ENCODE measurements around the gene CCL26. TPM values are rescaled to one million over a fixed set of nuclear protein-coding genes. Genes with fewer than 3 reads are reported as not detected.

Gene CCL26
- total and polyA plus RNA-seq, 2 experiments from 2014 or later, result 3.0 to 18.4 TPM

DNA sequence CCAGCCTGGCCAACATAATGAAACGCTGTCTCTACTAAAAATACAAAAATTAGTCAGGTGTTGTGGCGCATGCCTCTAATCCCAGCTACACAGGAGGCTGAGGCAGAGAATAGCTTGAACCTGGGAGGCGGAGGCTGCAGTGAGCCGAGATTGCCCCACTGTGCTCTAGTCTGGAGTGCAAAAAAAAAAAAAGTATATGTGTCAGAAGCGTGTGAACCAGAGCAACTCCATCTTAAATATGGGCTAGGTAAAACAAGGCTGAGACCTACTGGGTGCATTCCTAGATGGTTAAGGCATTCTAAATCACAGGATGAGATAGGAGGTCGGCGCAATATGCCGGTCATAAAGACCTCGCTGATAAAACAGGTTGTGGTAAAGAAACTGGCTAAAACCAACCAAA lies 35.4 kb upstream of the CCL26 start (continued):
- TF ChIP-seq, protein P1, sequence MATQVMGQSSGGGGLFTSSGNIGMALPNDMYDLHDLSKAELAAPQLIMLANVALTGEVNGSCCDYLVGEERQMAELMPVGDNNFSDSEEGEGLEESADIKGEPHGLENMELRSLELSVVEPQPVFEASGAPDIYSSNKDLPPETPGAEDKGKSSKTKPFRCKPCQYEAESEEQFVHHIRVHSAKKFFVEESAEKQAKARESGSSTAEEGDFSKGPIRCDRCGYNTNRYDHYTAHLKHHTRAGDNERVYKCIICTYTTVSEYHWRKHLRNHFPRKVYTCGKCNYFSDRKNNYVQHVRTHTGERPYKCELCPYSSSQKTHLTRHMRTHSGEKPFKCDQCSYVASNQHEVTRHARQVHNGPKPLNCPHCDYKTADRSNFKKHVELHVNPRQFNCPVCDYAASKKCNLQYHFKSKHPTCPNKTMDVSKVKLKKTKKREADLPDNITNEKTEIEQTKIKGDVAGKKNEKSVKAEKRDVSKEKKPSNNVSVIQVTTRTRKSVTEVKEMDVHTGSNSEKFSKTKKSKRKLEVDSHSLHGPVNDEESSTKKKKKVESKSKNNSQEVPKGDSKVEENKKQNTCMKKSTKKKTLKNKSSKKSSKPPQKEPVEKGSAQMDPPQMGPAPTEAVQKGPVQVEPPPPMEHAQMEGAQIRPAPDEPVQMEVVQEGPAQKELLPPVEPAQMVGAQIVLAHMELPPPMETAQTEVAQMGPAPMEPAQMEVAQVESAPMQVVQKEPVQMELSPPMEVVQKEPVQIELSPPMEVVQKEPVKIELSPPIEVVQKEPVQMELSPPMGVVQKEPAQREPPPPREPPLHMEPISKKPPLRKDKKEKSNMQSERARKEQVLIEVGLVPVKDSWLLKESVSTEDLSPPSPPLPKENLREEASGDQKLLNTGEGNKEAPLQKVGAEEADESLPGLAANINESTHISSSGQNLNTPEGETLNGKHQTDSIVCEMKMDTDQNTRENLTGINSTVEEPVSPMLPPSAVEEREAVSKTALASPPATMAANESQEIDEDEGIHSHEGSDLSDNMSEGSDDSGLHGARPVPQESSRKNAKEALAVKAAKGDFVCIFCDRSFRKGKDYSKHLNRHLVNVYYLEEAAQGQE (IDR thresholded peaks at IDR 0.05; ENCODE audit: unreplicated experiment), result no peak
- TF ChIP-seq ZNF114 (CRISPR knock-in tag; IDR thresholded peaks at IDR 0.05), result no peak
- TF ChIP-seq, protein P2, sequence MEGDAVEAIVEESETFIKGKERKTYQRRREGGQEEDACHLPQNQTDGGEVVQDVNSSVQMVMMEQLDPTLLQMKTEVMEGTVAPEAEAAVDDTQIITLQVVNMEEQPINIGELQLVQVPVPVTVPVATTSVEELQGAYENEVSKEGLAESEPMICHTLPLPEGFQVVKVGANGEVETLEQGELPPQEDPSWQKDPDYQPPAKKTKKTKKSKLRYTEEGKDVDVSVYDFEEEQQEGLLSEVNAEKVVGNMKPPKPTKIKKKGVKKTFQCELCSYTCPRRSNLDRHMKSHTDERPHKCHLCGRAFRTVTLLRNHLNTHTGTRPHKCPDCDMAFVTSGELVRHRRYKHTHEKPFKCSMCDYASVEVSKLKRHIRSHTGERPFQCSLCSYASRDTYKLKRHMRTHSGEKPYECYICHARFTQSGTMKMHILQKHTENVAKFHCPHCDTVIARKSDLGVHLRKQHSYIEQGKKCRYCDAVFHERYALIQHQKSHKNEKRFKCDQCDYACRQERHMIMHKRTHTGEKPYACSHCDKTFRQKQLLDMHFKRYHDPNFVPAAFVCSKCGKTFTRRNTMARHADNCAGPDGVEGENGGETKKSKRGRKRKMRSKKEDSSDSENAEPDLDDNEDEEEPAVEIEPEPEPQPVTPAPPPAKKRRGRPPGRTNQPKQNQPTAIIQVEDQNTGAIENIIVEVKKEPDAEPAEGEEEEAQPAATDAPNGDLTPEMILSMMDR (conservative IDR thresholded peaks at IDR 0.05; ENCODE audit: low read depth in 2 of 2), result no peak
- no peak for TF ChIP-seq JUNB (IDR thresholded peaks at IDR 0.05; ENCODE audit: unreplicated experiment)
- TF ChIP-seq STAT1 (IDR thresholded peaks at IDR 0.05; ENCODE audit: unreplicated experiment), result no peak
- TF ChIP-seq CREB1 (CRISPR knock-in tag; IDR thresholded peaks at IDR 0.05; ENCODE audit: low read depth), result no peak
- no peak for TF ChIP-seq EZH2 (IDR thresholded peaks at IDR 0.05; ENCODE audit: low read depth, unreplicated experiment)
- no peak for TF ChIP-seq EZH2phosphoT487 (IDR thresholded peaks at IDR 0.05; ENCODE audit: unreplicated experiment)

DNA sequence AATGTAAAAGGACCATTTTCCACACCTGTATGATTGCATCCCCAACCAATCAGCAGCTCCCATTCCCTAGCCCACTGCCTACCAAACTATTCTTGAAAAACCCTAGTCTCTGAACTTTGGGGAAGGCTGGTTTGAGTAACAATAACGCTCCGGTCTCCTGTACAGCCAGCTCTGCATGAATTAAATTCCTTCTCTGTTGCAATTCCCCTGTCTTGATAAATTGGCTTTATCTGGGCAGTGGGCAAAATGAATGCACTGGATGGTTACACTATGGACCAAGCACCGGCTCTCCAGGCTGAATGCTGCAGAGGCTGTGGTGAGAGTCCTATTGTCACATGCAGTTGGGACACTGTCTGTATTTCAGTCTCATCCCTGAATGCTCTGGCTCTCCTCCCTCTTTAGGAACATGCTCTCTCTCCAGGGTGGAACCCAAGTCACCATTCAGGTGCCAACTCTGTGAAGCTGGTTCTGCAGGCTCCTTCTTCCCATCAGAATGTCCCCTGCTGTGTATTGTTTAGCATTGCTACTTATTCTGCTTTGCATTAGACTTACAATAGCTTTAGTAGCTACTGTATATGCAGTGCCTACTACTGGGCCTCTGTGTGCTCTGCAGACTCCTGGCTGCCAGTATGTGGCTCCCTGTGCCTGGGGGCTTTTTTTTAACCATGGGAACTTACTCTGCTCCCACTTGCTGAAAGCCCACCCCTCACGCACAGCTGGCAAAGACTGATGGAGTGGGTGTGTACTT lies 34.7 kb upstream of the CCL26 start:
- 0 out of 3 replicates have a peak, but pooled peaks cover 4% of the 10 kb centered on the region for H3K4me1 Mint-ChIP-seq
- no peak overlapping the region for H2AFZ ChIP-seq
- no peaks in the 10 kb centered on the region for H3K27me3 ChIP-seq (ENCODE audit: insufficient read depth)
- no peaks in the 10 kb centered on the region for H3K79me2 ChIP-seq (replicated peaks; ENCODE audit: insufficient read depth)
- no peak overlapping the region for H3K4me2 ChIP-seq
- ATAC-seq, result peak; percentile 88
- no peaks in the 10 kb centered on the region for H3K9me2 ChIP-seq (ENCODE audit: insufficient read depth)
- peaks cover 8% of the 10 kb centered on the region for H3K36me3 Mint-ChIP-seq (ENCODE audit: low read depth)
- H3K36me3 ChIP-seq (ENCODE audit: insufficient read depth), result no peaks in the 10 kb centered on the region
- no peak overlapping the region for H3K4me3 Mint-ChIP-seq
- no peak overlapping the region for H3K27ac ChIP-seq (ENCODE audit: low read depth)
- no peak overlapping the region for H3K4me3 ChIP-seq
- no peak overlapping the region for H3K27ac Mint-ChIP-seq
- peak; percentile 41 for DNase-seq (ENCODE audit: low spot score)
- no peaks in the 10 kb centered on the region for H3F3A ChIP-seq (replicated peaks; ENCODE audit: low read depth)
- H3K9me3 Mint-ChIP-seq, result peaks cover 19% of the 10 kb centered on the region
- no peaks in the 10 kb centered on the region for H3K4me1 ChIP-seq (ENCODE audit: insufficient read depth)
- no peaks in the 10 kb centered on the region for H4K20me1 ChIP-seq (replicated peaks; ENCODE audit: insufficient read depth)
- peaks cover 8% of the 10 kb centered on the region for H3K27me3 Mint-ChIP-seq (ENCODE audit: insufficient read depth, low read depth, poor library complexity)
- TF ChIP-seq CREB1 (CRISPR knock-in tag; IDR thresholded peaks at IDR 0.05; ENCODE audit: low read depth) (no peak), EZH2 (IDR thresholded peaks at IDR 0.05; ENCODE audit: low read depth, unreplicated experiment) (no peak), POLR2AphosphoS5 (IDR thresholded peaks at IDR 0.05; ENCODE audit: low read depth) (no peak), ZNF114 (CRISPR knock-in tag; IDR thresholded peaks at IDR 0.05) (no peak), ZNF331 (CRISPR knock-in tag; IDR thresholded peaks at IDR 0.05; ENCODE audit: low read depth) (no peak)
- TF ChIP-seq, protein P3, sequence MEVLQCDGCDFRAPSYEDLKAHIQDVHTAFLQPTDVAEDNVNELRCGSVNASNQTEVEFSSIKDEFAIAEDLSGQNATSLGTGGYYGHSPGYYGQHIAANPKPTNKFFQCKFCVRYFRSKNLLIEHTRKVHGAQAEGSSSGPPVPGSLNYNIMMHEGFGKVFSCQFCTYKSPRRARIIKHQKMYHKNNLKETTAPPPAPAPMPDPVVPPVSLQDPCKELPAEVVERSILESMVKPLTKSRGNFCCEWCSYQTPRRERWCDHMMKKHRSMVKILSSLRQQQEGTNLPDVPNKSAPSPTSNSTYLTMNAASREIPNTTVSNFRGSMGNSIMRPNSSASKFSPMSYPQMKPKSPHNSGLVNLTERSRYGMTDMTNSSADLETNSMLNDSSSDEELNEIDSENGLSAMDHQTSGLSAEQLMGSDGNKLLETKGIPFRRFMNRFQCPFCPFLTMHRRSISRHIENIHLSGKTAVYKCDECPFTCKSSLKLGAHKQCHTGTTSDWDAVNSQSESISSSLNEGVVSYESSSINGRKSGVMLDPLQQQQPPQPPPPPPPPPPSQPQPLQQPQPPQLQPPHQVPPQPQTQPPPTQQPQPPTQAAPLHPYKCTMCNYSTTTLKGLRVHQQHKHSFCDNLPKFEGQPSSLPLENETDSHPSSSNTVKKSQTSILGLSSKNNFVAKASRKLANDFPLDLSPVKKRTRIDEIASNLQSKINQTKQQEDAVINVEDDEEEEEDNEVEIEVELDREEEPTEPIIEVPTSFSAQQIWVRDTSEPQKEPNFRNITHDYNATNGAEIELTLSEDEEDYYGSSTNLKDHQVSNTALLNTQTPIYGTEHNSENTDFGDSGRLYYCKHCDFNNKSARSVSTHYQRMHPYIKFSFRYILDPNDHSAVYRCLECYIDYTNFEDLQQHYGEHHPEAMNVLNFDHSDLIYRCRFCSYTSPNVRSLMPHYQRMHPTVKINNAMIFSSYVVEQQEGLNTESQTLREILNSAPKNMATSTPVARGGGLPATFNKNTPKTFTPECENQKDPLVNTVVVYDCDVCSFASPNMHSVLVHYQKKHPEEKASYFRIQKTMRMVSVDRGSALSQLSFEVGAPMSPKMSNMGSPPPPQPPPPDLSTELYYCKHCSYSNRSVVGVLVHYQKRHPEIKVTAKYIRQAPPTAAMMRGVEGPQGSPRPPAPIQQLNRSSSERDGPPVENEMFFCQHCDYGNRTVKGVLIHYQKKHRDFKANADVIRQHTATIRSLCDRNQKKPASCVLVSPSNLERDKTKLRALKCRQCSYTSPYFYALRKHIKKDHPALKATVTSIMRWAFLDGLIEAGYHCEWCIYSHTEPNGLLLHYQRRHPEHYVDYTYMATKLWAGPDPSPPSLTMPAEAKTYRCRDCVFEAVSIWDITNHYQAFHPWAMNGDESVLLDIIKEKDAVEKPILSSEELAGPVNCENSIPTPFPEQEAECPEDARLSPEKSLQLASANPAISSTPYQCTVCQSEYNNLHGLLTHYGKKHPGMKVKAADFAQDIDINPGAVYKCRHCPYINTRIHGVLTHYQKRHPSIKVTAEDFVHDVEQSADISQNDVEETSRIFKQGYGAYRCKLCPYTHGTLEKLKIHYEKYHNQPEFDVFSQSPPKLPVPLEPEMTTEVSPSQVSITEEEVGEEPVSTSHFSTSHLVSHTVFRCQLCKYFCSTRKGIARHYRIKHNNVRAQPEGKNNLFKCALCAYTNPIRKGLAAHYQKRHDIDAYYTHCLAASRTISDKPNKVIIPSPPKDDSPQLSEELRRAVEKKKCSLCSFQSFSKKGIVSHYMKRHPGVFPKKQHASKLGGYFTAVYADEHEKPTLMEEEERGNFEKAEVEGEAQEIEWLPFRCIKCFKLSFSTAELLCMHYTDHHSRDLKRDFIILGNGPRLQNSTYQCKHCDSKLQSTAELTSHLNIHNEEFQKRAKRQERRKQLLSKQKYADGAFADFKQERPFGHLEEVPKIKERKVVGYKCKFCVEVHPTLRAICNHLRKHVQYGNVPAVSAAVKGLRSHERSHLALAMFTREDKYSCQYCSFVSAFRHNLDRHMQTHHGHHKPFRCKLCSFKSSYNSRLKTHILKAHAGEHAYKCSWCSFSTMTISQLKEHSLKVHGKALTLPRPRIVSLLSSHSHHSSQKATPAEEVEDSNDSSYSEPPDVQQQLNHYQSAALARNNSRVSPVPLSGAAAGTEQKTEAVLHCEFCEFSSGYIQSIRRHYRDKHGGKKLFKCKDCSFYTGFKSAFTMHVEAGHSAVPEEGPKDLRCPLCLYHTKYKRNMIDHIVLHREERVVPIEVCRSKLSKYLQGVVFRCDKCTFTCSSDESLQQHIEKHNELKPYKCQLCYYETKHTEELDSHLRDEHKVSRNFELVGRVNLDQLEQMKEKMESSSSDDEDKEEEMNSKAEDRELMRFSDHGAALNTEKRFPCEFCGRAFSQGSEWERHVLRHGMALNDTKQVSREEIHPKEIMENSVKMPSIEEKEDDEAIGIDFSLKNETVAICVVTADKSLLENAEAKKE (CRISPR knock-in tag; IDR thresholded peaks at IDR 0.05), result 0 out of 2 replicates have a peak, but pooled peaks have one; percentile 39
- TF ChIP-seq, protein P4, sequence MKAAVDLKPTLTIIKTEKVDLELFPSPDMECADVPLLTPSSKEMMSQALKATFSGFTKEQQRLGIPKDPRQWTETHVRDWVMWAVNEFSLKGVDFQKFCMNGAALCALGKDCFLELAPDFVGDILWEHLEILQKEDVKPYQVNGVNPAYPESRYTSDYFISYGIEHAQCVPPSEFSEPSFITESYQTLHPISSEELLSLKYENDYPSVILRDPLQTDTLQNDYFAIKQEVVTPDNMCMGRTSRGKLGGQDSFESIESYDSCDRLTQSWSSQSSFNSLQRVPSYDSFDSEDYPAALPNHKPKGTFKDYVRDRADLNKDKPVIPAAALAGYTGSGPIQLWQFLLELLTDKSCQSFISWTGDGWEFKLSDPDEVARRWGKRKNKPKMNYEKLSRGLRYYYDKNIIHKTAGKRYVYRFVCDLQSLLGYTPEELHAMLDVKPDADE (IDR thresholded peaks at IDR 0.05), result no peak

Measured in GM23338 (cell line).